ENCODE measurements around the gene RASA1.

Gene RASA1

DNA sequence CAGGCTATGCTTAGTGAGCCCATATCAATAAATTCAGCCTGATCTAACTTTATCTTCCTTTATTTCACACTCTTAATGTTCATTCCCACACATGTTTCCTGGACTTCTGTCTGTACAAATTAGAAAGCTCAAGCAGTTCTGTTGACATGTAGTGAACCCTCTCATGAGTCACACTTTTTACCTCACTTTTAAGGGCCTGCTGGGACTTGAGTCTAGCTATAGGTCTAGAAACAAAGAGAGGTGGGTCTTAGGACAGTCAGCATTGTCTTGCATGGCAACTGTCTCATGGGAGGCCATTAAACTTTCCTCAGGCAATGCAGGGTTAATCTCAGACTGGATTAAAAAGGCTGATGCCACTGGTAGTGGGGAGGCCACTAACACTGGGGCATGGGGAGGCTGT lies 153.6 kb downstream of the RASA1 start:
- DNase-seq (ENCODE audit: extremely low read depth, insufficient read length) = no peak
- TF ChIP-seq, protein P1, sequence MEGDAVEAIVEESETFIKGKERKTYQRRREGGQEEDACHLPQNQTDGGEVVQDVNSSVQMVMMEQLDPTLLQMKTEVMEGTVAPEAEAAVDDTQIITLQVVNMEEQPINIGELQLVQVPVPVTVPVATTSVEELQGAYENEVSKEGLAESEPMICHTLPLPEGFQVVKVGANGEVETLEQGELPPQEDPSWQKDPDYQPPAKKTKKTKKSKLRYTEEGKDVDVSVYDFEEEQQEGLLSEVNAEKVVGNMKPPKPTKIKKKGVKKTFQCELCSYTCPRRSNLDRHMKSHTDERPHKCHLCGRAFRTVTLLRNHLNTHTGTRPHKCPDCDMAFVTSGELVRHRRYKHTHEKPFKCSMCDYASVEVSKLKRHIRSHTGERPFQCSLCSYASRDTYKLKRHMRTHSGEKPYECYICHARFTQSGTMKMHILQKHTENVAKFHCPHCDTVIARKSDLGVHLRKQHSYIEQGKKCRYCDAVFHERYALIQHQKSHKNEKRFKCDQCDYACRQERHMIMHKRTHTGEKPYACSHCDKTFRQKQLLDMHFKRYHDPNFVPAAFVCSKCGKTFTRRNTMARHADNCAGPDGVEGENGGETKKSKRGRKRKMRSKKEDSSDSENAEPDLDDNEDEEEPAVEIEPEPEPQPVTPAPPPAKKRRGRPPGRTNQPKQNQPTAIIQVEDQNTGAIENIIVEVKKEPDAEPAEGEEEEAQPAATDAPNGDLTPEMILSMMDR (IDR thresholded peaks at IDR 0.05; ENCODE audit: insufficient read depth, low read length, poor library complexity, severe bottlenecking) = no peak
- H3K4me3 ChIP-seq (replicated peaks; ENCODE audit: low read depth, low read length) = no peak overlapping the region
- H3K27me3 ChIP-seq (replicated peaks; ENCODE audit: control insufficient read depth, insufficient read depth, low read length) = no peaks in the 10 kb centered on the region
- H3K36me3 ChIP-seq (ENCODE audit: control insufficient read depth, insufficient read depth, low read length) = no peaks in the 10 kb centered on the region

DNA sequence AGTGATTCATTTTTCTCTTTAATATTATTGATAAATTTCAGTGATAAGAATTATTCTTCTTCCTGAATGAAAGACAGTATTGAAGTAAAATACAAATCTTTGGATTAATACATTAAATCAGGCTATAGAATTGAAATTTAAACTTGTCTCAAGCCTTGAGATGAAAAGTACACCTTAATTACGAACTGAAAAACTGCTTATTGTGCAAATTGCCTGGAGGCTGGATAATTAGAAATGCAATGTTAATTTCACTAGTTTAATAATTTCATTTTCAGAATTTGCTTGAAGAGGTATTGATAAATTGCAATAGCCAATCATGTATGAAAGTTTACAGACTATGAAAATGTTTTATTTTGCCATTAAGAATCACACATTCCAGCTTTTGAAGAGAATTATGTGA lies 156.1 kb downstream of the RASA1 start:
- TF ChIP-seq, protein P1 (IDR thresholded peaks at IDR 0.05; ENCODE audit: insufficient read depth, low read length, poor library complexity, severe bottlenecking) = no peak
- DNase-seq (ENCODE audit: extremely low read depth, insufficient read length) = no peak
- Histone ChIP-seq H3K4me3 (replicated peaks; ENCODE audit: low read depth, low read length) (no peak overlapping the region), H3K36me3 (ENCODE audit: control insufficient read depth, insufficient read depth, low read length) (no peaks in the 10 kb centered on the region), H3K27me3 (replicated peaks; ENCODE audit: control insufficient read depth, insufficient read depth, low read length) (no peaks in the 10 kb centered on the region)

DNA sequence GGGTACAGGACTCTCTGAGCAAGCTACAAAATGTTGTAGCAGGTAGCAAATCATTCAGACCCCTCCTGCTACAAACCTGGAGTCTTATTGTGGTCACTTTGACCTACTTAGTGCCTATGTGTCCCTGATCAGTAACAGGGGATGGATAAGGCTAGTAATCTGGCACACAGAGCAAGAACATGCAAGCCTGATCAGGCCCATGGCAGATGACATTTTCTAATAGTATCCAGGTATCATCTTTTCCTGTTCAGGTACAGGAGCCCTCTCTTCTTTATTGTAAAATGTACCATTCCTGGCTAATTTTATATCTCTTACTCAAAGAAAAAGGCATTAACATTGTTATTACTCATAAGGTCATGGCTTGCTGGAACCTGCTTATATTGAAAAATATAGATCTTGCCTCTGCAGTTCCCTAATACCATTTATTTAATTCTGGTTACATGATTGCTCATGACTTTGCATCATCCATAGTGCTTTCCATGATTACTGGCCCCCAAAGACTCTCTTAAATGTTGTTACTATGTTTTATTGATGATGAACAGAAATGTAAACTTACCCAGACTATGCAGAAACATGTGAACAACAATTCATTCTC lies 163.3 kb downstream of the RASA1 start:
- H3K4me3 ChIP-seq (replicated peaks; ENCODE audit: low read depth, low read length) = no peak overlapping the region
- H3K36me3 ChIP-seq (ENCODE audit: control insufficient read depth, insufficient read depth, low read length) = no peaks in the 10 kb centered on the region
- no peaks in the 10 kb centered on the region; the same call in 1 of the 2 replicates for H3K27me3 ChIP-seq (replicated peaks; ENCODE audit: control insufficient read depth, insufficient read depth, low read length)
- DNase-seq (ENCODE audit: extremely low read depth, insufficient read length) = no peak
- TF ChIP-seq, protein P1 (IDR thresholded peaks at IDR 0.05; ENCODE audit: insufficient read depth, low read length, poor library complexity, severe bottlenecking) = no peak

DNA sequence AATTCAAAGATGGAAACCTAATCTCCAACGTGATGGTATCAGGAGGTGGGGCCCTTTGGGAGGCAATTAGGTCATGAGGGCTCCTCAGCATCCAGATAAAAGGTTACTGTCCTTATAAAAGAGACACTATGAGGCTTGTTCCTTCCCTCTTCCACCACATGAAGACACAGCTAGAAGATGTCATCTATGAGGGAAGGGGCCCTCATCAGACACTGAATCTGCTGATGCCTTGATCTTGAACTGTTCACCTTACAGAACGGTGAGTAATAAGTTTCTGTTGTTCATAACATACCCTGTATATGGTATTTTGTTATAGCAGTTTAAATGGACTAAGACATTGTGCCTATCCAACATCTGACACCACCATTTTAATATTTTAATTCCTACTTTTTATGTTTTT lies 164.8 kb downstream of the RASA1 start:
- TF ChIP-seq, protein P1 (IDR thresholded peaks at IDR 0.05; ENCODE audit: insufficient read depth, low read length, poor library complexity, severe bottlenecking) = no peak
- no peak for DNase-seq (ENCODE audit: extremely low read depth, insufficient read length)

DNA sequence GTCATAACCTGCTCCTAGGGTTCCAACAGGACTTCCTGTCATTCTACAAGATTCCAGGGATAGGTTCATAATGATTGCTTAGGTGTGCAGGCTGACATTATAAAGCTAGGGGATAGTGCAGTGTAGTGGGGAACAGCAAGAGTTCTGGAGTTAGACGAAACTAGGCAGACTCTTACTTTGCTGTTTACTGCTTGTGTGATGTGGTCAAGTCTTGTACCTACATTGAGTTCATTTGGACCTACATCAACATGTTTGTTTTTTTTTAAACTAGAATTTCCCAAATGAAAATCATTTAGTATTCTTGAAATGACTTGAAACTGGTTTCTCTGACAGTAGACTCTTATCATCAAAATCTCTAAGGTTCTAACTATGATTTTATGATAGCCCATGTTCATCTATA lies 166.3 kb downstream of the RASA1 start:
- TF ChIP-seq, protein P1 (IDR thresholded peaks at IDR 0.05; ENCODE audit: insufficient read depth, low read length, poor library complexity, severe bottlenecking) = no peak
- no peak overlapping the region for H3K4me3 ChIP-seq (replicated peaks; ENCODE audit: low read depth, low read length)
- no peaks in the 10 kb centered on the region; the same call in 1 of the 2 replicates for H3K27me3 ChIP-seq (replicated peaks; ENCODE audit: control insufficient read depth, insufficient read depth, low read length)
- no peaks in the 10 kb centered on the region for H3K36me3 ChIP-seq (ENCODE audit: control insufficient read depth, insufficient read depth, low read length)
- DNase-seq (ENCODE audit: extremely low read depth, insufficient read length) = no peak

More for the DNA sequence above, 164.8 kb downstream of the RASA1 start:
- Histone ChIP-seq H3K27me3 (replicated peaks; ENCODE audit: control insufficient read depth, insufficient read depth, low read length) (no peaks in the 10 kb centered on the region; the same call in 1 of the 2 replicates), H3K36me3 (ENCODE audit: control insufficient read depth, insufficient read depth, low read length) (no peaks in the 10 kb centered on the region), H3K4me3 (replicated peaks; ENCODE audit: low read depth, low read length) (no peak overlapping the region)

DNA sequence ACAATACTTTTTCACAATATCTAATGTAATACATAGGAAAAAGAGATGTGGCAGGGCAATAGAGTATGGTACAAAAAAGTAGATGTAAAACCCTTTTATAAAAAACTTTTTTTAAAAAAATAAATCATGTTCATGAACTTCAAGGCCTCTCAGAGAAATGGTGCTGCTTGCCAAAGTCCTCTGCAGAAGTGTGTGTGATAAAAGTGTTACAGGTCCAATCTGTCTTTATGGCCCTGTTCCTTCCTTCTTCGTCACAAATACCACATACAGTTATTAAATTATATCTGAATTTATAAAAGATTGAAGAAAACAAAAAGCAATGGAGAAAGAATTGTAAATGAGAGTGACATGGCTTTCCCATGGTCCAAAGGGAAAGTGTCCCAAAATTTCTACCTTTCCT lies 166.8 kb downstream of the RASA1 start:
- Histone ChIP-seq H3K4me3 (replicated peaks; ENCODE audit: low read depth, low read length) (no peak overlapping the region), H3K27me3 (replicated peaks; ENCODE audit: control insufficient read depth, insufficient read depth, low read length) (no peaks in the 10 kb centered on the region; the same call in 1 of the 2 replicates), H3K36me3 (ENCODE audit: control insufficient read depth, insufficient read depth, low read length) (no peaks in the 10 kb centered on the region)
- TF ChIP-seq, protein P1 (IDR thresholded peaks at IDR 0.05; ENCODE audit: insufficient read depth, low read length, poor library complexity, severe bottlenecking) = no peak
- DNase-seq (ENCODE audit: extremely low read depth, insufficient read length) = no peak

All from GM06990 (cell line).